ENCODE measurements around the gene CHMP2A. TPM values are rescaled to one million over a fixed set of nuclear protein-coding genes. Genes with fewer than 3 reads are reported as not detected.

Gene CHMP2A
- polyA plus RNA-seq, 2 of the 4 experiments (the other 2 are of a cell fraction): 198 to 280 TPM

- CTCF ChIA-PET: interaction anchor here (0.6 to 13.8 kb wide), 2 partner anchors 16 to 31 kb away, joined by 3 to 222 read pairs; partner anchors contain the start of gene ZBTB45
- TF ChIP-seq JUN (IDR thresholded peaks at IDR 0.05) (peak; percentile 24 to 38; a peak in 2 of 5 replicates), FOXS1 (CRISPR knock-in tag; IDR thresholded peaks at IDR 0.05) (no peak), TP53 (CRISPR knock-in tag; IDR thresholded peaks at IDR 0.05) (no peak), POLR2AphosphoS2 (conservative IDR thresholded peaks at IDR 0.05; ENCODE audit: low read length) (0 out of 2 replicates have a peak, but pooled peaks have one; percentile 58), FOSB (CRISPR knock-in tag; IDR thresholded peaks at IDR 0.05) (no peak), RAD21 (conservative IDR thresholded peaks at IDR 0.05 in 1 of 2, IDR thresholded peaks at IDR 0.05 in 1 of 2) (no peak), BCL3 (IDR thresholded peaks at IDR 0.05) (no peak), BHLHE40 (IDR thresholded peaks at IDR 0.05; ENCODE audit: low read depth, low read length) (no peak), EP300 (IDR thresholded peaks at IDR 0.05) (no peak), HOXA7 (CRISPR knock-in tag; IDR thresholded peaks at IDR 0.05) (peak; percentile 47; the same call in 1 of the 2 replicates)
- DNase-seq (ENCODE audit: low read depth in 1 of 2, low spot score in 1 of 2): no peak
- WGBS (ENCODE audit: missing lambda C conversion rate): 93% methylated on average over 13 of the region's 13 CpGs
- no peak for ATAC-seq
- Histone ChIP-seq H3K9me3 (no peaks in the 10 kb centered on the region), H3K4me3 (no peak overlapping the region), H3K4me1 (peaks cover 32% of the 10 kb centered on the region), H3K27ac (no peak overlapping the region), H3K4me2 (no peak overlapping the region)
- POLR2A ChIA-PET: interaction anchor here (1.2 to 6.8 kb wide), 3 partner anchors 11 to 37 kb away, joined by 3 to 85 read pairs (median 3); partner anchors contain the start of gene ZBTB45
- no peak for FAIRE-seq
Measured at GRCh38 chr19:58550362-58551122, 4.4 kb downstream of the CHMP2A start.

GRCh38 chr19:58549664-58550361, 5.1 kb downstream of the CHMP2A start:
- no peak for TF ChIP-seq HEYL (CRISPR knock-in tag; IDR thresholded peaks at IDR 0.05)
- TF ChIP-seq CHD4 (IDR thresholded peaks at IDR 0.05; ENCODE audit: borderline replicate concordance): no peak
- TF ChIP-seq ZFP36 (IDR thresholded peaks at IDR 0.05; ENCODE audit: borderline replicate concordance, partially characterized antibody): no peak
- no peak for TF ChIP-seq BCL3 (IDR thresholded peaks at IDR 0.05)
- TF ChIP-seq FOSB (CRISPR knock-in tag; IDR thresholded peaks at IDR 0.05): no peak
- TF ChIP-seq EHMT2 (IDR thresholded peaks at IDR 0.05; ENCODE audit: low read depth): no peak
- no peak for TF ChIP-seq BHLHE40 (IDR thresholded peaks at IDR 0.05; ENCODE audit: low read depth, low read length)
- TF ChIP-seq POLR2AphosphoS2 (conservative IDR thresholded peaks at IDR 0.05; ENCODE audit: low read length): no peak; the same call in 1 of the 2 replicates
- TF ChIP-seq RCOR1 (IDR thresholded peaks at IDR 0.05; ENCODE audit: low read depth, low read length): no peak
- TF ChIP-seq USF2 (IDR thresholded peaks at IDR 0.05): no peak
- Histone ChIP-seq H3K27ac (no peak overlapping the region), H3K4me2 (no peak overlapping the region), H3K9me3 (no peaks in the 10 kb centered on the region), H3K4me1 (peaks cover 27% of the 10 kb centered on the region; the same call in 2 of the 3 replicates), H3K4me3 (no peak overlapping the region)
- DNase-seq (ENCODE audit: low read depth in 1 of 2, low spot score in 1 of 2): no peak
- ChIA-PET CTCF (interaction anchor here (13.8 kb wide), 1 partner anchor 30 kb away, joined by 222 read pairs; the partner anchor contains the start of gene ZBTB45), POLR2A (interaction anchor here (0.6 to 6.8 kb wide), 3 partner anchors 10 to 36 kb away, joined by 3 to 85 read pairs (median 3); partner anchors contain the start of gene ZBTB45)
- ATAC-seq: no peak
- FAIRE-seq: no peak
- 95% methylated on average over 10 of the region's 11 CpGs for WGBS (ENCODE audit: missing lambda C conversion rate)

All from A549 (cell line).